Suprapubic skin (tissue), 4 donors: ENCODE data around the gene IL20.

ENCODE experiments used
- POLR2A ChIP-seq, 2 donors: fragments of 450-650 bp; IDR thresholded peaks; one replicate each; pipeline ENCODE4 v1.6.1; 2017; ENCODE audit warnings: antibody characterized with exemption in 2 of 2, mild to moderate bottlenecking in 2 of 2, moderate library complexity in 2 of 2
- POLR2AphosphoS5 ChIP-seq, 3 donors: sonication (generic); formaldehyde crosslinking; IDR thresholded peaks; one replicate each; pipeline ENCODE4 v1.6.1; 2017; ENCODE audit warnings: antibody characterized with exemption in 3 of 3
- TF ChIP-seq, protein P1 (sequence below), 2 donors: fragments of 200-600 bp in 1 of 2; fragments of 450-650 bp in 1 of 2; sonication (generic) in 1 of 2; IDR thresholded peaks; one replicate each; pipeline ENCODE4 v1.5.1; 2016 to 2019; ENCODE audit warnings: antibody characterized with exemption in 2 of 2, mild to moderate bottlenecking in 1 of 2, moderate library complexity in 1 of 2

DNA sequence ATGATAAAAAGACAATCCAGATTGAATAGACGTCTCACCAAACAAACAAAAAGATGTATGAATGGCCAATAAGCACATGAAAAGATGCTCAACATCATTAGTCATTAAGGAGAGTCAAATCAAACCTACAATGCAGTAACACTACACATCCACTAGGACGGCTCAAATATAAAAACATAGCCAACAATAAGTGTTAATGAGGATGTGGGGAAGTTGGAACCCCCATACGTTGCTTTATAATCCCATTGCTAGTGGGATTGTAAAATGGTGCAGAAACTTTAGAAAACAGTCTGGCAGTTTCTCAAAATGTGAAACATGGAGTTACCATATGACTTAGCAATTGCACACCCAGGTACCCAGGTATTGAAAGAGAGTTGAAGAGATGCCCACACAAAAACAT is 17.1 kb downstream of the IL20 start:
- TF ChIP-seq, protein P1, sequence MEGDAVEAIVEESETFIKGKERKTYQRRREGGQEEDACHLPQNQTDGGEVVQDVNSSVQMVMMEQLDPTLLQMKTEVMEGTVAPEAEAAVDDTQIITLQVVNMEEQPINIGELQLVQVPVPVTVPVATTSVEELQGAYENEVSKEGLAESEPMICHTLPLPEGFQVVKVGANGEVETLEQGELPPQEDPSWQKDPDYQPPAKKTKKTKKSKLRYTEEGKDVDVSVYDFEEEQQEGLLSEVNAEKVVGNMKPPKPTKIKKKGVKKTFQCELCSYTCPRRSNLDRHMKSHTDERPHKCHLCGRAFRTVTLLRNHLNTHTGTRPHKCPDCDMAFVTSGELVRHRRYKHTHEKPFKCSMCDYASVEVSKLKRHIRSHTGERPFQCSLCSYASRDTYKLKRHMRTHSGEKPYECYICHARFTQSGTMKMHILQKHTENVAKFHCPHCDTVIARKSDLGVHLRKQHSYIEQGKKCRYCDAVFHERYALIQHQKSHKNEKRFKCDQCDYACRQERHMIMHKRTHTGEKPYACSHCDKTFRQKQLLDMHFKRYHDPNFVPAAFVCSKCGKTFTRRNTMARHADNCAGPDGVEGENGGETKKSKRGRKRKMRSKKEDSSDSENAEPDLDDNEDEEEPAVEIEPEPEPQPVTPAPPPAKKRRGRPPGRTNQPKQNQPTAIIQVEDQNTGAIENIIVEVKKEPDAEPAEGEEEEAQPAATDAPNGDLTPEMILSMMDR (IDR thresholded peaks at IDR 0.05), result no peak
- no peak for TF ChIP-seq POLR2A (IDR thresholded peaks at IDR 0.05)
- no peak for TF ChIP-seq POLR2AphosphoS5 (IDR thresholded peaks at IDR 0.05)
